Measurements from ENCODE around the gene MARCO.

Gene MARCO, protein sequence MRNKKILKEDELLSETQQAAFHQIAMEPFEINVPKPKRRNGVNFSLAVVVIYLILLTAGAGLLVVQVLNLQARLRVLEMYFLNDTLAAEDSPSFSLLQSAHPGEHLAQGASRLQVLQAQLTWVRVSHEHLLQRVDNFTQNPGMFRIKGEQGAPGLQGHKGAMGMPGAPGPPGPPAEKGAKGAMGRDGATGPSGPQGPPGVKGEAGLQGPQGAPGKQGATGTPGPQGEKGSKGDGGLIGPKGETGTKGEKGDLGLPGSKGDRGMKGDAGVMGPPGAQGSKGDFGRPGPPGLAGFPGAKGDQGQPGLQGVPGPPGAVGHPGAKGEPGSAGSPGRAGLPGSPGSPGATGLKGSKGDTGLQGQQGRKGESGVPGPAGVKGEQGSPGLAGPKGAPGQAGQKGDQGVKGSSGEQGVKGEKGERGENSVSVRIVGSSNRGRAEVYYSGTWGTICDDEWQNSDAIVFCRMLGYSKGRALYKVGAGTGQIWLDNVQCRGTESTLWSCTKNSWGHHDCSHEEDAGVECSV

DNA sequence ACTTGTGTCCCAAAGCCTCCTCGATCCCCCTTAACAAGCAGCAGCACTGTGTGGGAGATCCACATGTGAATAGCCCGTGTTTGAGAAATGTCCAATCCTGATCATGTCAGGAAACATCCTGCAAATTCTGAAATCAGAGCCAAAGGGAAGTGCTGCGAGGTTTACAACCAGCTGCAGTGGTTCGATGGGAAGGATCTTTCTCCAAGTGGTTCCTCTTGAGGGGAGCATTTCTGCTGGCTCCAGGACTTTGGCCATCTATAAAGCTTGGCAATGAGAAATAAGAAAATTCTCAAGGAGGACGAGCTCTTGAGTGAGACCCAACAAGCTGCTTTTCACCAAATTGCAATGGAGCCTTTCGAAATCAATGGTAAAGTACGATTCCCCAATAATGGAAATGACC, at the start of gene MARCO:
MARCO (plus strand) TSS at position 164 of the 400 bp plus-strand sequence; CDS start at position 271, 107 bp downstream.
- DNase-seq: no peak

DNA sequence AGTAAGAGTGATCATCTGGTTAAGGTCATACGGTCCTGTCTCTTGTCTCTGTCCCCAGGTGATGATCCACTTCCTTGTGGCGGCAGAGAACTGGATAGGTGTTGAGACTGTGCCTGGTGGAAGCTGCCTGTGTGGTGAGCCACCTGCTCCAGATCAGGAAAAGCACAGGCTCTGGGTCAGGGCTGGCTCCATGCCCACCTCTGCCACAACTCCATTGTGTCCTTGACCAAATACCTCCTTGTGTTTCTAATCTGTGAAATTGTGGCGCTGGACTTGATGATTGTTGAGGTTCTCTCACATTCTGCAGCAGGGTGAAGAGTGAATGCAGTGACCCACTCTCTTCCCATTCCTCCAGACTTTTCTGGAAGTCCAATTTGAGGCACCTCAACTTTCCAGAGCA, 48.9 kb upstream of the MARCO start:
- DNase-seq: no peak

DNA sequence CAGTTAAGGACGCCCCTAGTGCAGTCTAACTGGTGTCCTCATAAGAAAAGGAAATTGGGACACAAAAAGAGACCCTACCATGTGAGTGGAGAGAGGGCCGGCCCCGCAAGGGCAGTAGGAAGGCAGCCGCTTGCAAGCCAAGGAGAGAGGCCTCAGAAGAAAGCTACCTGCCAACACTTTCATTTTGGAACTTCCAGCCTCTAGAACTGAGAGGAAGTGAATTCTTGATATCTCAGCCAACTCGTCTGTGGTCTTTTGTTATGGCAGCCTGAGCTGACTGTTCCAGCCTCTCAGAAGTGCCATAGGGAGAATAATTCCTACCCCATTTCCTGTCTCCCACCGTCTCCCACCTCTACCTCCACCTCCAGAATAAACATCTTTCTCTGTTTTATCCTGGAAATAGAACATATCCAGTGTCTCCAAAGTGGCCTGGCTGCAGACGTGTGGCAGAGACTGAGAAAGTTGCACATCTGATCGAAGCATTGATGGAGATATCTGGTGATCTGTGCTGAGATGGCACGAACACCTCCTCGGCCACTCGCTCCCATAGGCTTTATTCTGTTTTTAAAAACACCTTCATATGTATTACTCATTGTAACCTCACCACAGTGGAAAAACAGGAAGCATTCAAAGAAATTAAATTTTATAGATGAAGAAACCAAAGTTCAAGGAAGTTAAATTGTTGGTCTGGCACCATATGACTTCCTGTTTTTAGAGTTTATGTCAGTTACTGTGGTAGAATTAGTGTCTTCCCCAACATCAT, 39.5 kb upstream of the MARCO start:
- DNase-seq: no peak

DNA sequence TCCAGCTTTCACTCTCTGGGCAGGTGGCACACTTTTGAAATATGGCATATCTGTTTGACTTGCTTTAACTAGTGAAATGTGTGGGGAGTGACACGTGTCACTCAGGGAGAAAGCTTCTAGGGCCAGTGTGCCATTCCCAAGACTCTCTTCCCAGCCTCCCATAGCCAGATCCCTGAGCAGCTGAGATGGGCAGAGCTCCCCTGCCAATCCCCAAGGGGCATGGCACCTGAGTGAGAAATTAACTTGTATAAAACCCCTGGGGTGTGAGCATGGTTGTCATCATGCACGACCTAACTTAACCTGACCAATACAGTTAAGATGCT, 39.0 kb upstream of the MARCO start:
- DNase-seq: no peak

DNA sequence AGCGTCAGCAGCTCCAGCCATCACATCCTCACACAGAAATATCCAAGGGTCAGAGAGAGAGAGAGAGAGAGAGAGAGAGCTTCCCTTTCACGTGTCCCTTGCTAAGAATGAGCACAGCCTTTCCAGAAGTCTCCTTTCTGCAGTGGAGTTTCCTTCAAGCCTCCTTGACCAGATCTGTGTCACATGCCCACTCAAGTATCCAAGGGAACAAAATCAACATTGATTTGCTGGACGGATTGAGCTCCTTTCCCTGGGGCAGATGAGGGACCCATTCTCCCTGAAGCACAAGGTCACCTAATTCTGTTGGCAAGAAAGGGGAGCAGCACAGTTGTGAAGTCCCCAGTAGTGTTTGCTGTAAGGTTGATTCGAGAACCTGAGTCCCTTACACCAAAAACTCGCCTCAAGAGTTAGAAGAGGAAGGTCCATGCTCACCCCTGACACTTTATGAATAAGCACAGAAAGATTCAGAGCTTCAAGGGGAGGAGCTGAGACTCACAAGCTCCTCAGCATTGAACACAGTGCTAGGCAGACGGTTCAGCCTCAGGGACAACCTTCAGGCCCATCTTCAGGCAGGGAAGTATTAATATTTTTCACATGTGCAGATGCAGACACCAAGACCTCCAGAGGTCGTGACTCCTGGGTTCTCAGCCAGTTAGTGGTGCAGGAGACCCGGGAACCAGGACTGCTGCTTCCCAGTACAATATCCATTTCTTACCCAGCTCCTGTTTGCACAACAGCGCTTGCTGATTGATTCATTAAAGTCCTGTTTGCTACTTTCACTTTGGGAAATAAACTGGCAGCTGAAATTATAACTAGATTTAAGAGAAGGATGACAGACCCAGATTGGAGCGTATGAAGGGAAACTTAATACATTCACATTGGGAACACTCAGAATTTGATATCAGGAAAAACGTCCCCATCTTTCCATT, 38.2 kb upstream of the MARCO start:
- DNase-seq: no peak

DNA sequence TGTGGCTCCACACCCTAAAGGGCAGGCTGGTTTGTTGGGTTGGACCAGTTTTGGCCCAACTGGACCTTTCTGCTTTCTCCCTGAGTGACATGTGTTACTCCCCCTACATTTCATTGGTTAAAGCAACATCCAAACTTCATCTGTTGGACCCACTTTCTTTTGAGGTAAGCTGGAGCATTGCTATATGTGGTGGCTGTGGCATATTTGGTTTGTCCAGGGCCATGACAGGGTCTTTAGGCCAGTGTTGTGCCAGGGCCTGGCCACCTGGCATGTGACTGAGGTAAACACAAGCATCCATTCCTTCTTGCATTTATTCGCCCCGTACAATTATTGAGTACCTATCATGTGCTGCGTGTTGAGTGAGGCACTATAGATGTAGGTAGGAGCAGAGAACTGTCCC, 36.8 kb upstream of the MARCO start:
- no peak for DNase-seq

DNA sequence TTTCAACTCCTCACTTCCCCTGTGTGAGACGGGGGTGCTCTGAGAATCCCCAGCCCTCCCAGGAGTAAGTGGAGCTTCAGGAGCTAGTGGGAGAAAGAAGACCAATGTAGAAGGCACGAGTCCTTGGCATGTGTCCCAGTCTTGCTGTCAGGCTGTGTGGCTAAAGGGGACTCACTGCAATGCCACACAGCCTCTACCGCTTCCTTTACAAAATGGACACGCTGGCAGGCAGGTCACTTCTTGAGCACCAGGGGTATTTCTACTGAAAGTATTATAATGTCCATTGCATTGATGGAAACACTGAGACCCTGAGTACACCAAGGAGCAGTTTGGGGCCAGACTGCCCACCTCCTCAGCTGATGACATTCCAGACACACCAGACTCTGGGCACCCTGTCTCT, 35.8 kb upstream of the MARCO start:
- DNase-seq: no peak

DNA sequence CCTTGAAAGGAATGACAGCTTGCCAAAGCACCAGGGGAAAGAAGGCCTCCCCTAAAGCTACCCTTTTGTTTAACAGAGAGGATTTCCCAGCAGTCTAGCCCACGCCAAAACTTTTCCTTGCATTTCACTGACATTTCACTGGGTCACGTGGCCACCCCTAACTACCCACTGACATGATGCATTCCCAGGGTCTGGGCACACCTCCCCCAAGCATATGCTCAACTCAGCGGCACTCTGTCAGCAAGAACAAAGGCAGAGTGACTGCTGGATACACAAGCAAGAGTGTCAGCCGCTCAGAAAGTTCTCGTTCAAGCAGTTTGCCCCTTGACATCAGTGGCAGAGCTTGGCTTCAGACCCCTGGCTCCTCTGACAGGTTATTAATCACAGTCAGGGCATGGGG, 34.2 kb upstream of the MARCO start:
- DNase-seq: no peak

DNA sequence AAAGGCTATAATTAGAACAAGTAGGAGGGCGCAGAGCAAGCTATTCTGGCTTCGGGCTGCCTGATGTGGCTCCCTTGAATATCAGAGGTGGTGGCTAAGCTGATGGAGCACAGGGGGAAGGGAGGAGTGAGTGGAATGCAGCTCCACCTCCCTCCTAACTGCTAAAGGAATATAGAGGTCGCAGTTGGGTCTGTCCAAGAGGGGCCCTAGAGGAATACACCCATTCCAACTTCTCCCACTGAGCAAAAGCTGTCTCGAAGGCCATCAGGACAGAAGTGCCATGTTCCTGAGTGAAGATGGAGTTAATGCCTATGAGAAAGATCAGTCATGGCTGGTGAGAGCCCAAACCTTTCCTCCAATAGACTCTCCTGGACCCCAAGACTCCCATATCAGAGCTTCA, 32.8 kb upstream of the MARCO start:
- DNase-seq: no peak

DNA sequence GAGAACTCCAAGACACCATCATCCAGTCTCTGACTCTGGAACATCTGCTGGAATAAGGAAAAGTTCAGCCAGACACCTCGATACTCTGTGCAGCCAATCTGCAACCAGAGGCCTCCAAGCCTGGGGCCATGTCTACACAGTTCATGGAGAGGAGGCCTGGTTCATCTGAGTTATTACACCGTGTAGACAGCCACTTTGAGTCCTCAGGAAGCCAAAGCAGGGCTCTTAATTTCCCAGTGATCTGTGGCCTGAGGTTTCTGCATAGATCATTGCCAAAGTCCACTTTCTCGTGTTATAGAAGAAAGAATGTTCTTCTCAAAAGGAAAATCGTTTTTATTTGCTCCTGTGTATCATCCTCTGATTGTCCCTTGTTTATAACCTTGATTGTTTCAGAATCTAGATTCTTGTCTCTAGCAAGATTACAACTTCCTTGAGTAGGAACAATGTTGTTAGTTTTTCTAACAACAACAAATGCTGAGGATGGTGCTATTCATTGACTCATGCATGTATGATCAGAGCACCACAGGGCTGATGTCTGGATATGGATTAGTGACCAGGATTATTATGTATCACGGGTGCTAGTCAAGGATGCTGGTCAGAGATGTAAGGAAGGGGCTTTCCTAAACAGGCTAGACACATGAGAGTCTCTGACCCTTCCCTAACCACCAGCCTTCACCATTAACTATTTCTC, 30.7 kb upstream of the MARCO start:
- no peak for DNase-seq

DNA sequence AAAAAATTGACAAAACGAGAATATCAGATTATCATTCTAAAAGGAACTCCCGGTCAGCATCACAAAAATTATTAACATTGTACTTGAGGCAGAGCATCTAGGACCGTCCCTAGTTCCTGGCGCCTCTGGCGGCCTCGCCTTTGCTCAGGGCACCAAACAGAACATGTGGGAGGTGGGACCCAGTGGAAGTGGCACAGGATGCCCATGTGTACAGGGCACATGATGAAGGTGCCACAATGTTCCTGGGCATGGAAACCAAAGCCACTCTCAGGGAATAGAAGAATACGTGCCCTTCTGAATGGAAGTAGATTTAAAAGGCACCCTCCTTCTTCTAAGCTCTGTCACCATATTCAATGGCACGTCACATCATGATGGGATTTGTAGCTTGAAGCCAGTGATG, 30.1 kb upstream of the MARCO start:
- no peak for DNase-seq

DNA sequence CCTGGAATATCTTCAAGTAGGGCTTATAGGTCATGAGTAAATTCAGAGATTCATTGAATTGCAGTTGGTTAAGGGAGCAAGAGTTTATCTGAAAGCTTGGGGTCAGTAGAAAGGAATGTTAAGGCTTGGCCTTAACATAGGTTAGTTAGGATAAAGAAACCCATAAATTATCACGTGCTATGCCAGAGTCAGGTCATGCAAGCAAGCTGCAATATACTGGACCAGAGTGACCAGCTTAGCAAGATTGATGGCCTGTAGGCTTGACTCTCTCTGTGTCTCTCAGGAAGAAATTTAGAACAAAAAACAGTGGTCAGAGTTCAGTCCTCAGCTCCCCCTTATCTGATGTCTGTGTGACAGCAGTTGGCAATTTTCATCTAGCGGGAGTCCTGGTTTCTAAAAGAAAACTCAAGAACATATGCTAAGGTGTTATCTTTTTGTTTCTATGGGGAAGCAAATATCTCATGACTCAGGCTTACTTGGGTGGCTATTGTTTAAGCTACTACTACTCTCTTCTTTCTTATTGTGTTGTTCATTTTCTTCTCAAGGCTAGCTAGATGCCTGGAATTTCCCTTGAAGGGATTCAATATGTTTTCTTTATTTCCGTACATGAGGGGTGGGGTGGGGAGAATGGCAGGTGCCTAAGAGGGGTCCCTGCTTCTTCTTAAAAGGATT, 28.7 kb upstream of the MARCO start:
- no peak for DNase-seq

DNA sequence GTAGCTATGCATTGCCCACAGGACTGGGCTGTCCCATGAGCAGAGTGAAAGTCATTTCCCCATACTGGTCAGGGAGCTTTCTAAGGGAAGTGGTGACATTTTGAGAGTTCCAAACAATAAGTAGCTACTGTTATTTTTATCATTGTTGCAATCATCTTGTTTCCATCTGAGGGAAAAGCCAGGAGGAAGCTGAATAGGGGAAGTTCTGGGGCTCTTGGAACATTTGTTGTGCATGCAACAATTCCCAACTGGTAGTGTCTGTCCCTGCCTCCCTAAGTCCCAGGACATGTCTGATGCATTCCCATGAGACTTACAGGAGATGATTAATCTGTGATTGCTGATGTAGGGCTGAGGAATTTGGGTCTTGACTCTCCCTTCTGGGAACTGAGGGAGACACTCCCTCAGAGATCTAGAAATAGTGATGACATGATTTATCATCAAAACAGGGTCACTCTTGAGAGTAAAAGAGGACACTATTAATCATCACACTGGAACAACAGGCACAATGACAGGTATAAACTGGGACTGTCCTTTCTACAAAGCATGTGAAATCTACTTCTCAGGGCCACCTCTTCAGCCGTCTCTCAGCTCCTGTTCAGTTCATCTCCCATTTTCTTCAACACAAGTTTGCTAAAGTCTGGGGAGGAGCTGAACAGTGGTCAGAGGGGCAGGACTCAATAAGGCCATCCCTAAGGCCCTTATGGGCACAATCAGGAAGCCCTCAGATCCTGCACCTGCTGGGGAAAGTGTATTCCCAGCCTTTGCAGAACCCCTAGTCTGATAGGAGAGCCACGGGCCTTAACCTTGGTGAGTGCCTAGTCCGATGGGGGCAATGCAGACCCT, 28.0 kb upstream of the MARCO start:
- DNase-seq: no peak

DNA sequence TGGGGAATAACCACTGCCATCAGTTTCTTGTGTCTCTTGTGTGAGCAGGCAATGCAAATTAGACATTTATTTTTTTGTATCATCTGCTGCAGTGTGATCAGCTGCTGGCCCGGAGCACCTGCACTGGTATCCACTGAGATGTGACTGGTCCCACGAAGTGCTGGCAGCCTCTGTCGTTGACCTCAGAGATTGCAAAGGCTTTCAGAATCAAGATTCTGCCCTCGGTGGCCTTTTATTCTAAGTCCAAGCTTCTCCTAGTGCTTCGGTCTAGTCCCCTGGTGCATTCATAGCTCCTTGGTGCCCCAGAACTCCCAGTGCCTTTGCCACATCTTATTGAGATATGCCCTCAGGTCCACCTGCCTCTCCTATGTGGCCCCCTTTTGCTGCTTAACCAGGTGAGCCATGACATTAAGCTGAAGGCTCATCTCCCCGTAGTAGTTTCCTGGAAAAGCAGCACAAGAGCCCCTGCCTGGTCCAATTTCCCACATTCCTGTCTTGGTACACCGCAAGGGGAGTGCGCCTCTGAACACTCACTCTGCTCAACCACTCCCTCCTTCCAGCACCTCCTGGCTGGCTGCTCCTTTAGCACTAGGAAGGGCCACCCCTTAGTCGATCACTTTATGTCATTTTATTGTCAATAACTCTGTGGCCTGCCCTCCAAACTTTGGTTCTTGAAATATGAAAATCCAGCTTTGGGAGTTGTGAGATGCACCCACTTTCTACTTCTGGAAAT, 27.1 kb upstream of the MARCO start:
- DNase-seq: no peak

DNA sequence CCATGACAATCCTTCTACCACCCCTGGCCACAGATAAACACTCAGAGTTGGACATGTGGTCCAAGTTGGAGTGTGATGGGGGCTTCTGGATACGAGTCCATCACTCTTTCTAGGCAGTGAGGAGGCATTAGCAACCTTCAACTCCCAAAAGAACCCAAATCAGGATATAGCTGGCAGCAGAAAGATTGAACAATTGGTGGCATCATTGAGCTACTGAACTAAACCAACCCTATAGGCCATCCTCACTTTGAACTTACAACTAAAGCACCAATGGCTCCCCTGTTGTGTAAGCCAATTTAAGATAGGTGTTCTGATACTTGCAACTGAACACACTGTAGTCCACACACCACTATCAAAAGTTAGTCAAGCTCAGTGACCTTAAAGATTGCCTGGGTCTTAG, 24.0 kb upstream of the MARCO start:
- DNase-seq: no peak

DNA sequence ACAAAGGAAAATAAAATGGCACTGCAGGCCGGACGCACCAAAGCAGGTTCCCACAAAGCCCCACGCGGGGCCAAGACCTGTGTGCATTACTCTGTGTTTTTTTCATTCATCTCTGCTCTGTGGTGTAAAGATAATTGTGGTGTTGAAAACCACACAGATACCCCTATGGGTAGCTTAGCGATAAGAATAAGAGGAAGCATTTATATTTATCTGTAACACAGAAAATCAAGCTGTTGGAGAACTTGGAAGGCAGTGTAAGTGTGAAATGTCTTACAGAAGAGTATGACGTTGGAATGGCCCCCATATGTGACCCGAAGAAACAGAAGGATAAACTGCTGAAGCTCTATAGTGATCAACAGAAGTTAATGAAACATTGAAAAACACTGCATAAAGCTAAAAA, 20.3 kb upstream of the MARCO start:
- DNase-seq: no peak

DNA sequence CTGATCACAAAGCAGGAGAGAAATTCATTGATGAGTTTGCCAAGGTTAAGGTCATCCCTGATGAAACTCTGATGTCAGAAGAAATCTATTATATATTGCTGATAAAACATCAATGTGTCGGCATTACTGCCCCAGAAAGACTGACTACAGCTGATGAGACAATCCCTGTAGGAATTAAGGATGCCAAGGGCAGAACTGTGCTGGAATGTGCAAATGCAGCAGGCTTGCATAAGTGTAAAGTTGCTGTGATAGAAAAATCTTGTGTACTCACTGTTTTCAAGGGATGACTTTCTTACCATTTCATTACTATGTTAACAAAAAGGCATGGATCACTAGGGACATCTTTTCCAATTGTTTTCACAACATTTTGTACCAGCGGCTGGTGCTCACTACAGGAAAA, 19.7 kb upstream of the MARCO start:
- no peak for DNase-seq

DNA sequence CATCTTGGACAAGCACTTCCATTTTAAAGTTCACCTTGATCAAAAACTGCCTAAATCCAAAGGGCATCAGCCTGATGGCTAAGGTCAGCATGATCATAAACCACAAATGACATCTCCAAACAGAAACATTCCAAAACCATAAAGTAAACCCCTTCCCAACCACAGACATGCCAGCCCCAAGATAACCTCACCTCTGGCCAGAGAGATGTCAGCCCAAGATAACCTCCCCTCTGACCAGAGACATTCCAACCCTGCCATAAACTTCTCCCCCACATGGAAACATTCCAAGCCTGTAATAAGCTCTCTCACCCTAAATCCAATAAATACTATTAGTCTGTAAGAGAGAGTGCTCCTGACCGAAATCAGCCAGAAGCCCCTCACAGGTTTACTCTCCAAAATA, 18.6 kb upstream of the MARCO start:
- DNase-seq: no peak

DNA sequence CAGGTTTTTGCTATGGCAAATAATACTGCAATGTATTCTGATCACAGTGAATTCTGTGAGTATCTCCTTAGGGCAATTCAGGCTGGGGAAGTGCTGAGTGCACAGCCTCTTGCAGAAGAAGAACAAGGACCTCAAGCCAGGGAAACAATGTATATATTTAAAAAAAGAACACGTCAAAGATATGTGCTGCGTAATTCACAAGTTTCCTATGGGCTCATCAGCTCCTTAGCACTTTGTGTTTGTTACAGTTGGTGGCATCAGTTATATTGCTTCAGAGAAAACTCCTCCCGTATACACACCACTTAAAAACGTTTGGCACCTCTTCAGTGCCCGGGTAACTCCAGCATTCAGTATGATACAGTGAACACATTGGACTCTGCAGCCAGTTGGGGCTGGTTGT, 16.5 kb upstream of the MARCO start:
- DNase-seq: no peak

DNA sequence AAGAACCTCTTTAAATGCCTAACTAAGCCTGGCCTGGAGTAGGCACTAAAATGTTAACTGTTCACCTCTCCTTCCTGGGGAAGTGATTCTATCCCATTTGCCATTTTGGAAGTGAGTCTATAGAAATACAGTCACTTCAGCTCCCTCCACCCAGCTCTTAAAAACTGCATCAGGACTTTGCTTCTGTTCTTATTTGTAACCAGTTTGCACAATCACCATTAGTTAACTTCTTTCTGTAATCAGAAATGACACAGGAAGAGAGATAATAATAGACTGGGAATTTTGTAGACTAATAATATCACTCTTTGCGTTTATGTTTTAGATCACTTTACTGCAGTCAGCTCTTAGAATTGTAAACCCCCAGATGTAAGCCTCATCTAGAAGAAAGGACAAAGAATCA, 16.0 kb upstream of the MARCO start:
- no peak for DNase-seq

Measured in NCI-H1436 treated with DMSO at 0.1 percent for 48 hours (cell line).